T47D (cell line): ENCODE results near the gene LRRC17.
"Not testable (repeated sequence)": the region's sequence is repeated elsewhere in the genome, so short reads cannot be mapped to it uniquely, and the experiment has no call there.

Experiments
- DNase-seq, 2 experiments: peaks; one replicate each; pipeline versions ENCODE4 v3.0.0 to v3.0.0-alpha.2; 2011 to 2012; ENCODE audit warnings: low read depth in 1 of 2, low spot score in 1 of 2
- JUND ChIP-seq: IDR thresholded peaks from 2 replicates; pipeline ENCODE4 v1.6.1; 2012; ENCODE audit warnings: low read depth
- in situ Hi-C: cut with HindIII; loops from 2 replicates; pipeline ENCODE4 v1.10.0; 2016; ENCODE audit warnings: low sequenced_read_pairs, low pct_unique_long_range_greater_than_20kb

Gene LRRC17

GRCh38 chr7:102935450-102936115 is 22.8 kb downstream of the LRRC17 start:
- no peak for TF ChIP-seq JUND
- in situ Hi-C loops, result no loop called here
- no peak for DNase-seq

- TF ChIP-seq JUND, result no peak
- in situ Hi-C loops, result no loop called here
- no peak for DNase-seq
Observed at GRCh38 chr7:102938679-102939078, 25.9 kb downstream of the LRRC17 start.

- in situ Hi-C loops, result no loop called here
- no peak for DNase-seq
- TF ChIP-seq JUND, result no peak
Observed at GRCh38 chr7:102942181-102942866, 29.5 kb downstream of the LRRC17 start.

- in situ Hi-C loops, result no loop called here
- DNase-seq, result no peak
- TF ChIP-seq JUND, result no peak
Observed at GRCh38 chr7:102942868-102943267, 30.1 kb downstream of the LRRC17 start.

GRCh38 chr7:102943423-102944169 is 30.8 kb downstream of the LRRC17 start:
- in situ Hi-C loops, result no loop called here
- no peak for DNase-seq
- no peak for TF ChIP-seq JUND

- in situ Hi-C loops, result no loop called here
- TF ChIP-seq JUND, result no peak
- no peak for DNase-seq
Observed at GRCh38 chr7:102944241-102944640, 31.4 kb downstream of the LRRC17 start.

- DNase-seq, result no peak
- TF ChIP-seq JUND, result no peak
- in situ Hi-C loops, result no loop called here
Observed at GRCh38 chr7:102951839-102952238, 39.0 kb downstream of the LRRC17 start.

GRCh38 chr7:102953406-102953805 is 40.6 kb downstream of the LRRC17 start:
- no peak for TF ChIP-seq JUND
- no peak for DNase-seq
- in situ Hi-C loops, result no loop called here

GRCh38 chr7:102954359-102954758 is 41.6 kb downstream of the LRRC17 start:
- in situ Hi-C loops, result not testable (repeated sequence)

GRCh38 chr7:102958004-102958403 is 45.2 kb downstream of the LRRC17 start:
- in situ Hi-C loops, DNase-seq: not testable (repeated sequence)

More at GRCh38 chr7:102954359-102954758, 41.6 kb downstream of the LRRC17 start:
- not testable (repeated sequence) for DNase-seq

- in situ Hi-C loops, DNase-seq: not testable (repeated sequence)
Observed at GRCh38 chr7:102961993-102962392, 49.2 kb downstream of the LRRC17 start.

- TF ChIP-seq JUND, result no peak
- in situ Hi-C loops, result no loop called here
- no peak for DNase-seq
Observed at GRCh38 chr7:102966465-102966864, 53.7 kb downstream of the LRRC17 start.

GRCh38 chr7:102967798-102968197 is 55.0 kb downstream of the LRRC17 start:
- no peak for DNase-seq
- in situ Hi-C loops, result no loop called here
- no peak for TF ChIP-seq JUND
